ENCODE measurements around the gene TIPIN. TPM values are rescaled to one million over a fixed set of nuclear protein-coding genes. Genes with fewer than 3 reads are reported as not detected.

TIPIN gene
- total RNA-seq (2022) (16.1 and 17.1 TPM in 2 replicates), Bru-seq, nascent RNA (percentile 55 among the genes with signal in this experiment), BruChase-seq, experiment 1, labeled RNA remaining after a 6-hour chase (percentile 70 among the genes with signal in this experiment), BruChase-seq, experiment 2, labeled RNA remaining after a 2-hour chase (percentile 59 among the genes with signal in this experiment)
- long read RNA-seq, partial matches to known transcripts: 6 of 27 reads
- long read RNA-seq, other reads (novel, unspliced or antisense): 16 of 27 reads

GRCh38 chr15:66356359-66357236 is at the start of gene TIPIN:
TSS of gene TIPIN (minus strand) at chr15:66356685. CDS start at chr15:66352947, 3,738 bp downstream.
- intact Hi-C loops (cut with micrococcal nuclease): loop anchor here (1.0 kb wide), 1 partner anchor 141 kb away; the partner anchor contains the start of gene SNAPC5
- Mint-ChIP-seq H3K36me3 (ENCODE audit: insufficient read depth, unreplicated experiment) (peaks cover 14% of the 10 kb centered on the region), H3K27ac (ENCODE audit: low read depth, unreplicated experiment) (peak within 1 kb of the TSS; percentile 99), H3K27me3 (ENCODE audit: insufficient read depth, unreplicated experiment) (no peaks in the 10 kb centered on the region), H3K4me3 (ENCODE audit: unreplicated experiment) (peak within 1 kb of the TSS; percentile 99), H3K9me3 (ENCODE audit: unreplicated experiment) (no peaks in the 10 kb centered on the region), H3K4me1 (ENCODE audit: insufficient read depth, unreplicated experiment) (peaks cover 5% of the 10 kb centered on the region)
- CTCF ChIA-PET: interaction anchor here (0.6 to 0.9 kb wide), 4 partner anchors 37 to 417 kb away, joined by 3 to 6 read pairs (median 4); no protein-coding TSS in a partner anchor
- TF ChIP-seq CTCF (IDR thresholded peaks at IDR 0.05; ENCODE audit: unreplicated experiment): no peak
- POLR2A ChIA-PET: interaction anchor here (0.6 to 2.5 kb wide), 9 partner anchors 24 to 147 kb away, joined by 3 to 14 read pairs (median 6); partner anchors contain the start of genes MAP2K1, RPL4 and SNAPC5
- DNase-seq (ENCODE audit: unreplicated experiment): peak; percentile 95
- BruUV-seq (replicated peaks): no TSS peak

- no TSS peak for BruUV-seq (replicated peaks)
- no peak for TF ChIP-seq CTCF (IDR thresholded peaks at IDR 0.05; ENCODE audit: unreplicated experiment)
- H3K9me3 Mint-ChIP-seq (ENCODE audit: unreplicated experiment): no peaks in the 10 kb centered on the region
- H3K4me1 Mint-ChIP-seq (ENCODE audit: insufficient read depth, unreplicated experiment): peaks cover 48% of the 10 kb centered on the region
- intact Hi-C loops (cut with micrococcal nuclease): no loop called here
- no peak overlapping the region for H3K27ac Mint-ChIP-seq (ENCODE audit: low read depth, unreplicated experiment)
- peaks cover 6% of the 10 kb centered on the region for H3K36me3 Mint-ChIP-seq (ENCODE audit: insufficient read depth, unreplicated experiment)
- POLR2A ChIA-PET: interaction anchor here (0.9 to 1.7 kb wide), 5 partner anchors 12 to 99 kb away, joined by 3 to 12 read pairs (median 3); partner anchors contain the start of genes MAP2K1 and ZWILCH
- no peak overlapping the region for H3K4me3 Mint-ChIP-seq (ENCODE audit: unreplicated experiment)
- CTCF ChIA-PET: interaction anchor here (0.6 to 1.5 kb wide), 2 partner anchors 93 to 1996 kb away, joined by 3 to 5 read pairs; no protein-coding TSS in a partner anchor
- no peaks in the 10 kb centered on the region for H3K27me3 Mint-ChIP-seq (ENCODE audit: insufficient read depth, unreplicated experiment)
- DNase-seq (ENCODE audit: unreplicated experiment): no peak
Observed at GRCh38 chr15:66405615-66406014, 49.1 kb upstream of the TIPIN start.

- BruUV-seq (replicated peaks): no TSS peak
- POLR2A ChIA-PET: interaction anchor here (0.7 to 1.7 kb wide), 10 partner anchors 8 to 100 kb away, joined by 3 to 12 read pairs (median 3); partner anchors contain the start of genes MAP2K1 and ZWILCH
- intact Hi-C loops (cut with micrococcal nuclease): no loop called here
- no peak overlapping the region for H3K4me3 Mint-ChIP-seq (ENCODE audit: unreplicated experiment)
- H3K36me3 Mint-ChIP-seq (ENCODE audit: insufficient read depth, unreplicated experiment): peaks cover 6% of the 10 kb centered on the region
- peaks cover 48% of the 10 kb centered on the region for H3K4me1 Mint-ChIP-seq (ENCODE audit: insufficient read depth, unreplicated experiment)
- no peaks in the 10 kb centered on the region for H3K27me3 Mint-ChIP-seq (ENCODE audit: insufficient read depth, unreplicated experiment)
- no peaks in the 10 kb centered on the region for H3K9me3 Mint-ChIP-seq (ENCODE audit: unreplicated experiment)
- TF ChIP-seq CTCF (IDR thresholded peaks at IDR 0.05; ENCODE audit: unreplicated experiment): no peak
- no peak for DNase-seq (ENCODE audit: unreplicated experiment)
- CTCF ChIA-PET: interaction anchor here (0.6 to 1.5 kb wide), 2 partner anchors 20 to 93 kb away, joined by 3 to 5 read pairs; no protein-coding TSS in a partner anchor
- H3K27ac Mint-ChIP-seq (ENCODE audit: low read depth, unreplicated experiment): no peak overlapping the region
Observed at GRCh38 chr15:66405007-66405406, 48.5 kb upstream of the TIPIN start.

Measured in MCF 10A (cell line).